Large intestine (tissue), 3 donors: ENCODE measurements around the gene MRPS15. TPM values are rescaled to one million over a fixed set of nuclear protein-coding genes. Genes with fewer than 3 reads are reported as not detected.

Source experiments
- DNase-seq, 2 donors: peaks; one replicate each; pipeline versions ENCODE4 v3.0.0 to v3.0.0-alpha.2; 2013
- H3K27ac ChIP-seq: one replicate; pipeline ENCODE4 v1.5.1; 2013; ENCODE audit warnings: low read length
- H3K27me3 ChIP-seq: 2 replicates; pipeline ENCODE4 v1.6.1; 2013; ENCODE audit warnings: low read length; ENCODE audit not compliant: control insufficient read depth, insufficient read depth
- H3K36me3 ChIP-seq: 2 replicates; pipeline ENCODE4 v1.6.1; 2013; ENCODE audit warnings: low read length; ENCODE audit not compliant: control insufficient read depth, insufficient read depth
- H3K4me1 ChIP-seq: one replicate; pipeline ENCODE4 v1.6.1; 2013; ENCODE audit warnings: low read length; ENCODE audit not compliant: control insufficient read depth, insufficient read depth
- H3K4me3 ChIP-seq: one replicate; pipeline ENCODE4 v1.5.1; 2013; ENCODE audit warnings: low read length
- H3K9me3 ChIP-seq: one replicate; pipeline ENCODE4 v1.6.1; 2013; ENCODE audit warnings: mild to moderate bottlenecking, low read depth, low read length, moderate library complexity; ENCODE audit not compliant: control insufficient read depth
- WGBS: methylation state at CpG from one replicate; pipeline ENCODE4 v1.1.5; 2013; ENCODE audit warnings: low lambda C conversion rate; ENCODE audit not compliant: insufficient coverage; 5-methylcytosine and 5-hydroxymethylcytosine counted together
- polyA plus RNA-seq: library from polyadenylated mRNA; unstranded; fragments of 120-200 nt; gene quantifications from one replicate; pipeline ENCODE4 v1.2.1, GENCODE V29; 2013

MRPS15 gene
- polyA plus RNA-seq, 1 donor = 67.2 TPM

GRCh38 chr1:36448530-36449056, 15.6 kb downstream of the MRPS15 start:
- Histone ChIP-seq H3K4me3 (no peak overlapping the region), H3K9me3 (no peaks in the 10 kb centered on the region), H3K36me3 (no peaks in the 10 kb centered on the region), H3K4me1 (no peaks in the 10 kb centered on the region), H3K27ac (no peak overlapping the region), H3K27me3 (no peaks in the 10 kb centered on the region)
- no peak for DNase-seq
- 88% methylated on average over 2 of the region's 4 CpGs for WGBS

- Histone ChIP-seq H3K4me3 (no peak overlapping the region), H3K36me3 (no peaks in the 10 kb centered on the region), H3K27ac (no peak overlapping the region), H3K9me3 (no peaks in the 10 kb centered on the region), H3K27me3 (no peaks in the 10 kb centered on the region), H3K4me1 (no peaks in the 10 kb centered on the region)
- no peak for DNase-seq
Measured at GRCh38 chr1:36447450-36447849, 16.7 kb downstream of the MRPS15 start.

- Histone ChIP-seq H3K9me3 (no peaks in the 10 kb centered on the region), H3K4me1 (no peaks in the 10 kb centered on the region), H3K27me3 (no peaks in the 10 kb centered on the region), H3K4me3 (no peak overlapping the region), H3K36me3 (no peaks in the 10 kb centered on the region), H3K27ac (no peak overlapping the region)
- no peak for DNase-seq
- no CpG with 5 or more reads among the region's 5 CpGs for WGBS
Measured at GRCh38 chr1:36446746-36447145, 17.4 kb downstream of the MRPS15 start.

- DNase-seq = no peak
- H3K36me3 ChIP-seq = no peaks in the 10 kb centered on the region
- no CpG with 5 or more reads among the region's 8 CpGs for WGBS
- no peaks in the 10 kb centered on the region for H3K9me3 ChIP-seq
- no peak overlapping the region for H3K27ac ChIP-seq
- no peak overlapping the region for H3K4me3 ChIP-seq
- H3K27me3 ChIP-seq = no peaks in the 10 kb centered on the region
- no peaks in the 10 kb centered on the region for H3K4me1 ChIP-seq
Measured at GRCh38 chr1:36446271-36446670, 17.9 kb downstream of the MRPS15 start.

- no peak overlapping the region for H3K4me3 ChIP-seq
- H3K36me3 ChIP-seq = peaks cover 3% of the 10 kb centered on the region
- no peaks in the 10 kb centered on the region for H3K27me3 ChIP-seq
- no CpG with 5 or more reads among the region's 2 CpGs for WGBS
- DNase-seq = no peak
- H3K4me1 ChIP-seq = no peaks in the 10 kb centered on the region
- no peak overlapping the region for H3K27ac ChIP-seq
- H3K9me3 ChIP-seq = no peaks in the 10 kb centered on the region
Measured at GRCh38 chr1:36443297-36443696, 20.9 kb downstream of the MRPS15 start.

- no peak for DNase-seq
- no peaks in the 10 kb centered on the region for H3K9me3 ChIP-seq
- H3K27ac ChIP-seq = no peak overlapping the region
- no peaks in the 10 kb centered on the region for H3K27me3 ChIP-seq
- no peak overlapping the region for H3K4me3 ChIP-seq
- H3K4me1 ChIP-seq = no peaks in the 10 kb centered on the region
- peaks cover 3% of the 10 kb centered on the region for H3K36me3 ChIP-seq
- 100% methylated on average over 2 of the region's 3 CpGs for WGBS
Measured at GRCh38 chr1:36442337-36442736, 21.8 kb downstream of the MRPS15 start.

- DNase-seq = no peak
- no peak overlapping the region for H3K4me3 ChIP-seq
- no peaks in the 10 kb centered on the region for H3K27me3 ChIP-seq
- no peak overlapping the region for H3K27ac ChIP-seq
- no peaks in the 10 kb centered on the region for H3K9me3 ChIP-seq
- peaks cover 7% of the 10 kb centered on the region for H3K36me3 ChIP-seq
- no peaks in the 10 kb centered on the region for H3K4me1 ChIP-seq
- whole genome bisulfite sequencing = 80% methylated on average over 1 of the region's 3 CpGs
Measured at GRCh38 chr1:36440646-36441045, 23.5 kb downstream of the MRPS15 start.

- Histone ChIP-seq H3K4me3 (no peak overlapping the region), H3K9me3 (no peaks in the 10 kb centered on the region), H3K27me3 (no peaks in the 10 kb centered on the region), H3K27ac (no peak overlapping the region), H3K36me3 (peaks cover 7% of the 10 kb centered on the region), H3K4me1 (no peaks in the 10 kb centered on the region)
- no peak for DNase-seq
- WGBS = no CpG with 5 or more reads among the region's 3 CpGs
Measured at GRCh38 chr1:36440044-36440443, 24.1 kb downstream of the MRPS15 start.

GRCh38 chr1:36438715-36439114, 25.5 kb downstream of the MRPS15 start:
- Histone ChIP-seq H3K4me1 (no peaks in the 10 kb centered on the region), H3K9me3 (no peaks in the 10 kb centered on the region), H3K4me3 (no peak overlapping the region), H3K36me3 (peaks cover 7% of the 10 kb centered on the region), H3K27me3 (no peaks in the 10 kb centered on the region), H3K27ac (no peak overlapping the region)
- DNase-seq = no peak
- WGBS = no CpG with 5 or more reads among the region's 4 CpGs

- no peaks in the 10 kb centered on the region for H3K4me1 ChIP-seq
- no peaks in the 10 kb centered on the region for H3K27me3 ChIP-seq
- no peak overlapping the region for H3K4me3 ChIP-seq
- no CpG with 5 or more reads among the region's 1 CpG for WGBS
- H3K9me3 ChIP-seq = no peaks in the 10 kb centered on the region
- peaks cover 9% of the 10 kb centered on the region for H3K36me3 ChIP-seq
- DNase-seq = no peak
- H3K27ac ChIP-seq = no peak overlapping the region
Measured at GRCh38 chr1:36436821-36437220, 27.4 kb downstream of the MRPS15 start.

- H3K9me3 ChIP-seq = no peaks in the 10 kb centered on the region
- no peak overlapping the region for H3K27ac ChIP-seq
- WGBS = no CpG with 5 or more reads among the region's 1 CpG
- H3K36me3 ChIP-seq = peaks cover 10% of the 10 kb centered on the region
- no peak overlapping the region for H3K4me3 ChIP-seq
- DNase-seq = no peak
- no peaks in the 10 kb centered on the region for H3K27me3 ChIP-seq
- no peaks in the 10 kb centered on the region for H3K4me1 ChIP-seq
Measured at GRCh38 chr1:36433102-36433501, 31.1 kb downstream of the MRPS15 start.
